Measurements from ENCODE around the gene SLC2A4RG. TPM values are rescaled to one million over a fixed set of nuclear protein-coding genes. Genes with fewer than 3 reads are reported as not detected.
"Not testable (repeated sequence)": the region's sequence is repeated elsewhere in the genome, so short reads cannot be mapped to it uniquely, and the experiment has no call there.

SLC2A4RG gene
- total RNA-seq, 2 experiments from 2014 or later: 31.0 to 34.4 TPM

- POLR2A ChIA-PET: interaction anchor here (0.7 to 2.9 kb wide), 11 partner anchors 9 to 170 kb away, joined by 3 to 17 read pairs (median 4); partner anchors contain the start of genes GMEB2, LIME1 and TPD52L2
- CTCF ChIA-PET: interaction anchor here (0.6 to 3.0 kb wide), 19 partner anchors 9 to 339 kb away, joined by 3 to 15 read pairs (median 4); partner anchors contain the start of genes LIME1, PRPF6, PTK6 and SLC2A4RG
Measured at GRCh38 chr20:63707558-63708300, 31.8 kb upstream of the SLC2A4RG start, which contains the start of the genes ARFRP1 and ZGPAT. Gene ARFRP1, minus strand, starts transcription at chr20:63707976. Its CDS starts 885 bp downstream, at chr20:63707091. Gene ZGPAT, plus strand, starts transcription at chr20:63708039. Its CDS starts 542 bp downstream, at chr20:63708581.

- POLR2A ChIA-PET: interaction anchor here (0.6 to 2.9 kb wide), 12 partner anchors 8 to 188 kb away, joined by 3 to 17 read pairs (median 4); partner anchors contain the start of genes GMEB2, LIME1, PPDPF and TPD52L2
Measured at GRCh38 chr20:63708301-63709148, 31.1 kb upstream of the SLC2A4RG start.

GRCh38 chr20:63709149-63709527 is 30.4 kb upstream of the SLC2A4RG start:
- POLR2A ChIA-PET: interaction anchor here (0.6 to 2.6 kb wide), 3 partner anchors 27 to 188 kb away, joined by 3 to 17 read pairs (median 4); partner anchors contain the start of genes LIME1 and PPDPF
- CTCF ChIA-PET: interaction anchor here (3.0 kb wide), 1 partner anchor 12 kb away, joined by 15 read pairs; the partner anchor contains the start of gene TNFRSF6B

More at GRCh38 chr20:63708301-63709148, 31.1 kb upstream of the SLC2A4RG start:
- CTCF ChIA-PET: interaction anchor here (0.9 to 3.0 kb wide), 12 partner anchors 8 to 272 kb away, joined by 3 to 15 read pairs (median 5); partner anchors contain the start of genes LIME1, PRPF6, PTK6 and SLC2A4RG

GRCh38 chr20:63711085-63711645 is 28.4 kb upstream of the SLC2A4RG start:
- ChIA-PET CTCF (interaction anchor here (1.0 kb wide), 1 partner anchor 174 kb away, joined by 3 read pairs; no protein-coding TSS in a partner anchor), POLR2A (interaction anchor here (0.7 kb wide), 2 partner anchors 10 to 25 kb away, joined by 4 read pairs; no protein-coding TSS in a partner anchor)

- ChIA-PET POLR2A (no interaction called here), CTCF (no interaction called here)
Measured at GRCh38 chr20:63712191-63712590, 27.4 kb upstream of the SLC2A4RG start.

- ChIA-PET CTCF (no interaction called here), POLR2A (no interaction called here)
Measured at GRCh38 chr20:63714858-63715257, 24.7 kb upstream of the SLC2A4RG start.

GRCh38 chr20:63718996-63719395 is 20.6 kb upstream of the SLC2A4RG start:
- POLR2A ChIA-PET: interaction anchor here (0.7 to 1.2 kb wide), 2 partner anchors 20 to 42 kb away, joined by 5 to 6 read pairs; partner anchors contain the start of gene SLC2A4RG

GRCh38 chr20:63722967-63723622 is 16.5 kb upstream of the SLC2A4RG start:
- CTCF ChIA-PET: interaction anchor here (0.9 kb wide), 1 partner anchor 15 kb away, joined by 4 read pairs; the partner anchor contains the start of genes ARFRP1 and ZGPAT
- POLR2A ChIA-PET: not testable (repeated sequence)

More at GRCh38 chr20:63718996-63719395, 20.6 kb upstream of the SLC2A4RG start:
- CTCF ChIA-PET: no interaction called here

GRCh38 chr20:63730189-63730733 is 9.3 kb upstream of the SLC2A4RG start:
- CTCF ChIA-PET, POLR2A ChIA-PET: not testable (repeated sequence)

GRCh38 chr20:63731410-63731809 is 8.2 kb upstream of the SLC2A4RG start:
- ChIA-PET CTCF (interaction anchor here (0.7 kb wide), 1 partner anchor 11 kb away, joined by 3 read pairs; no protein-coding TSS in a partner anchor), POLR2A (interaction anchor here (0.7 kb wide), 1 partner anchor 132 kb away, joined by 4 read pairs; no protein-coding TSS in a partner anchor)

GRCh38 chr20:63732118-63733095 is 7.2 kb upstream of the SLC2A4RG start:
- CTCF ChIA-PET: interaction anchor here (1.2 kb wide), 1 partner anchor 17 kb away, joined by 3 read pairs; no protein-coding TSS in a partner anchor
- POLR2A ChIA-PET: no interaction called here

- POLR2A ChIA-PET: no interaction called here
- CTCF ChIA-PET: interaction anchor here (1.2 to 1.4 kb wide), 2 partner anchors 17 to 26 kb away, joined by 3 to 5 read pairs; partner anchors contain the start of gene ARFRP1
Measured at GRCh38 chr20:63733117-63733516, 6.5 kb upstream of the SLC2A4RG start.

- CTCF ChIA-PET: interaction anchor here (1.2 to 1.4 kb wide), 3 partner anchors 12 to 27 kb away, joined by 3 to 5 read pairs (median 3); partner anchors contain the start of gene ARFRP1
Measured at GRCh38 chr20:63733579-63734081, 5.9 kb upstream of the SLC2A4RG start.

GRCh38 chr20:63734111-63734945 is 5.2 kb upstream of the SLC2A4RG start:
- ChIA-PET POLR2A (interaction anchor here (3.0 kb wide), 1 partner anchor 26 kb away, joined by 17 read pairs; the partner anchor contains the start of genes ARFRP1 and ZGPAT), CTCF (interaction anchor here (1.2 to 1.4 kb wide), 3 partner anchors 13 to 27 kb away, joined by 3 to 5 read pairs (median 3); partner anchors contain the start of gene ARFRP1)

More at GRCh38 chr20:63733579-63734081, 5.9 kb upstream of the SLC2A4RG start:
- POLR2A ChIA-PET: no interaction called here

Data from activated CD8-positive, alpha-beta memory T cell treated with anti-CD3 and anti-CD28 coated beads for 36 hours (primary cell).